Head of caudate nucleus (tissue), 42 donors: ENCODE data around the gene ST3GAL4.

Source experiments
- DNase-seq, 42 donors: peaks; one replicate each; pipeline versions ENCODE4 v3.0.0 to v3.0.0-alpha.2; 2020 to 2021; ENCODE audit warnings: mixed read lengths in 7 of 42
- intact Hi-C: fragments of 100-400 bp; cut with DNase I; formaldehyde crosslinking; loops from one replicate; pipeline ENCODE4 v1.15.0; 2022

ST3GAL4 gene

GRCh38 chr11:126328444-126328843, 27.0 kb upstream of the ST3GAL4 start:
- intact Hi-C loops, result no loop called here
- DNase-seq, result no peak

- intact Hi-C loops, result no loop called here
- no peak for DNase-seq
Observed at GRCh38 chr11:126328938-126329643, 26.4 kb upstream of the ST3GAL4 start.

DNA sequence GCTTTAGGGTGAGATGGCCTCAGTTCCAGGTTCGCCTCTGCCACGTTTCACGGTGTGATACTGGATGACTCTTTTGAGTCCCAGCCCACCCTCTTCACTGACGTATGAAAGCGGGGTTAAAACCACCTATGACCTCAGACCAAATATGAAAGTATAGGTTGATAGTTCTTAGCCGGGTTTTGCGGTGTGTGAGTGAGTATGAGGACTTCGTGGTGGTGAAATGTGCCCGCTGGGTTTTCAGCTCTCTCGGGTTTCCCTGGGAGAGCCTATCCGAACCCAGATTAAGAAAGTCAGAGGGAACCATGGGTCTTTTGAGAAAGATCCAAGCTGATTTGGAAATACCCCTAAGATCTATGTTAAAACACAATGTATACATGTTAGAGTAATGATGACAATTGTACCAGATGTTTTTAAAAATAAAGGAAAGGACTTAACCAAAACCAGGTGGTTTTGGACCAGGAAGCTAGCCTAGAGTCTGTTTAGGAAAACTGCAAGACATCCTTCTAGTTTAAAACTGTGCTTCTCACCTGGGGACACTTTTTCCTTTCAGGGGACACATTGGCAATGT, 25.8 kb upstream of the ST3GAL4 start:
- DNase-seq, result no peak
- intact Hi-C loops, result no loop called here

DNA sequence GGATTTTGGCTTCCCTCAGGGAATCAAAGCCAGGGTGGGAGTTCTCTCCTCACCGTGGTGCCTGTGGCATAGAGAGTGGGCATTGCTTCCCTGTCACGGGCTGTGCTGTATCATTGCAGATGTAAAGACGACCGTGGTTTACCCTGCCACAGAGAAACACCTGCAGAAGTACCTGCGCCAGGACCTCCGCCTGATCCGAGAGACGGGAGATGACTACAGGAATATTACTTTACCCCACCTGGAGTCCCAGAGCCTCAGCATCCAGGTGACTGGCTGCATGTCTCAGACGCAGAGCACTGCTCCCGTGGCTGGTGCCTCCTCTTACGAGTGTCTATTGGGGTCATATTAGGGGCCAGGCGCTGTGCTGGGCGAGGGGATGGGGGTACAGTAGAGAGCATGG, 24.2 kb upstream of the ST3GAL4 start:
- DNase-seq, result no peak
- intact Hi-C loops, result no loop called here

- peak in 40 of 42 donors; percentile 23 to 82 (median 54) for DNase-seq
- intact Hi-C loops, result no loop called here
Observed at GRCh38 chr11:126332221-126332711, 23.2 kb upstream of the ST3GAL4 start.

- intact Hi-C loops, result no loop called here
- no peak for DNase-seq
Observed at GRCh38 chr11:126333142-126333541, 22.3 kb upstream of the ST3GAL4 start.

DNA sequence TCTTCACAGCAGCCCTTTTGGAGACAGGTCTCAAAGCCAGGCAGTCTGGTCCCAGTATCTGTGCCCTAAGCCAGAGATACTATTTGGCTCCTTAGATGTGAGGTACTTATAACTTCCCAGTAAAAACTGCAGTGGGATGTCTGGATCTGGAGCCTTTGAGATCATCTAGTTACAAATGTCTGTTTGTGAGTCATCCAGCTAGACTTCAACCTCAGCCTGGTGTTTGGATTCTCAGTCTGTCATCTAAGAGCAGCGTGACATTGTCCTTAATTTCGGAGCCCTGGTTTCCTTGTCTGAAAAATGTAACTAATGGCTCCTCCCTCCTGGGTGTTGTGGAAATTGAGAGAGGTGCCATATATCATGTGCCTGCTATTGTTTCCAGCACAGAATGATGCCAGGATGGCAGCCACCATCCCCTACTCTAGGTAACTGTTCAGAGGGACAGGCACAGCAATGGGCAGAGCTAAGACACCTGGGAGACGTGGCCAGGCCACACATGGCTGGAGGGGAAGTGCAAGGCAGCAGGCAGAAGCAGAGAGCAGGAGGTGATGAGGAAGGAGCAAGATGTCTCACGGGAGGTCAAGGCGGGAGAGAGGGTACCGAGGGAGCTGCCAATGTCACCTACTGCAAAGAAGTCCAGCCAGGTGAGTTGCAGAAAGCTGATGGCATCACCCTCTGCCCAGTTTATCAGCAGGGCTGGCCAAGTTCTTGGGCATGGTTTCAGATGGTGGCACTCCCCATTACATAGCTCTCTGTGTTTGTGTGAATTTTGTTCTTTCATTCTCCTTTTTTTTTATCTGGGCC, 20.6 kb upstream of the ST3GAL4 start:
- no peak for DNase-seq
- intact Hi-C loops, result no loop called here

DNA sequence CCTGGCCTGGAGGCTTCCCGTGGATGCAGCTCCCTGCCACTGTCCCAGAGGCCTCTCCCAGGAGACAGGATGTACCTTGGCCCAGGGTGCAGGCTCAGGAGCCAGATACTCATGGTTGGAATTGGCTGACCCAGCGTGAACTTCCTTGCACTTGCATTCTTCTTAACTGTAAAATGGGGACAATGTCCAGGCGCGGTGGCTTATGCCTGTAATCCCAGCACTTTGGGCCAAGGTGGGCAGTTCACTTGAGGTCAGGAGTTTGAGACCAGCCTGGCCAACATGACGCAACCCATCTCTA, 20.1 kb upstream of the ST3GAL4 start:
- DNase-seq, result no peak
- intact Hi-C loops, result no loop called here

GRCh38 chr11:126336138-126336541, 19.3 kb upstream of the ST3GAL4 start:
- DNase-seq, result no peak
- intact Hi-C loops, result no loop called here

GRCh38 chr11:126336671-126337101, 18.8 kb upstream of the ST3GAL4 start:
- DNase-seq, result peak in 1 of 42 donors; percentile 10
- intact Hi-C loops, result no loop called here

GRCh38 chr11:126337126-126337473, 18.4 kb upstream of the ST3GAL4 start:
- intact Hi-C loops, result no loop called here
- no peak for DNase-seq

DNA sequence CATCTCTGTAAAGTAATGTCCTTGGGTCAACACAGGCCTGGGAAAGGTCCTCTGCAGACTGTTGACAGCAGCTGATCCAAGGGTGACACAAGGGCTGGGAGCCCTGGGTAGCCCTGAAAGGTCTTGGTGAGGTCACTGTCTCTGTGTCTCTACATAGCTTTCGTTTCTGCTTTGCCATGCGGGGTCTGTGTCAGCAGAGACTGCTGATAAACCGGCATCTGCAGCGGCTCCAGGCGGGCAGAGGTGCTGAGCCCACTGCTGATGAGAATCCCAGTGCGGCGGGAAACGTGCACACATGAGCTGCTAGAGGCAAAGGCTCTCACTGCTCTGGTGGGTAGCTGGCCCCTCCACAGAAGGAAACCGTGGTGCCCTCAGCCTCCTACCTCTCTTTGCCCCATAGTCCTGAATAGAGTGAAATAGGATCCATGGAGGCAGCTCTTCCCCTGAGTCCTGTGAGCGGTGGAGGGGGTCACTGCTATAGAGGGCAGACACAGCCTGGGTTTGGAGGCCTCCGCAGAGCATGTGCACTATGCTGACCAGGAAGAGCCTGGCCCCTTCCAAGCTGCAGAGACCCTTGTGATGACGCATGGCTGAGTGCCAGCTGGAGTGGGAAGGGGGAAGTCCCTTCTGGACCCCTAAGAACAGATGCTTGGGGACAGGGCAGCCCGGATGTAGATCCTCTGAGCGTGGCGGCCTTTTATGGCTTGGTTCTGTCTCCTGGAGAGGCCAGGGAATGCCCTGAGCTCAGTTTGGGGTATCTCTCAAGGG, 17.8 kb upstream of the ST3GAL4 start:
- intact Hi-C loops, result no loop called here
- peak in 1 of 42 donors; percentile 15 for DNase-seq

- intact Hi-C loops, result no loop called here
- peak in 1 of 42 donors; percentile 18 for DNase-seq
Observed at GRCh38 chr11:126338346-126339055, 17.0 kb upstream of the ST3GAL4 start.

DNA sequence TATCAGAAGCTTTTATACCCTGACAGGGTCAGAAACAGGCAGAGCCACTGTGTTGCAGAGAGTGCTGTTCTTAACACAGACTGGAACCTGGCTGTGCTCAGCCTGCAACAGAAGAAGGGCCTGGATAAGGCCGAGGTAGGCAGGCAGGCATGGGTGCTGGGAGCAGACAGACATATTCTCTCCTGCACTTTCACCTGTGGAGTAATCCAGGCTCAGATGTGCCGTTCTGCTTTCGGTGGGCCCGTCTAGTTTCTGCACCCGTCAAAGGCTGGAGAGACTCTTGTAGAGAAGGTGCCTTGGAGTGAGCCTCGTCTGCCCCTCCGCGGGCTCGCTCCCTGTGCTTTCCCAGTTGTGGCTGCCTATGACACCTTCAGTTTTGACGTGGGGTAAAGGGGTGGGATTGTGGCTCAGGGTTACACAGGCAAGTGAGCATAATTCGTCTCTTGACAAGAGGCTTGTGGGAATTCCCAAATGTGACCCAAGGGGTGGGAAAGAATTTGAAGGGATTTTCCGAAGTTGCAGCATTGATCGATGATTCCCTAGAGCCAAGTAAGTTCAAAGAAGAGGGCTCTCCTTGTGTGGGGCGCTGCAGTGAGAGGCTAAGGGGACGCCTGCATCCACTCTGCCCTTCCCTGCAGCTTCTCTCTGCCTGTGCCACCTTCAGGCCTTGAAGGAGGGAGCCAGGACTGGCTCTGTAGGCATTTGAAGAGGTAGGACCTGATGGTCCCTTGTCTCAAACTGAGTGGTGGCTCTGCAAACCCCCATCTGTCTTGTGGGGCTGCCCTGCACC, 16.2 kb upstream of the ST3GAL4 start:
- no peak for DNase-seq
- intact Hi-C loops, result no loop called here

DNA sequence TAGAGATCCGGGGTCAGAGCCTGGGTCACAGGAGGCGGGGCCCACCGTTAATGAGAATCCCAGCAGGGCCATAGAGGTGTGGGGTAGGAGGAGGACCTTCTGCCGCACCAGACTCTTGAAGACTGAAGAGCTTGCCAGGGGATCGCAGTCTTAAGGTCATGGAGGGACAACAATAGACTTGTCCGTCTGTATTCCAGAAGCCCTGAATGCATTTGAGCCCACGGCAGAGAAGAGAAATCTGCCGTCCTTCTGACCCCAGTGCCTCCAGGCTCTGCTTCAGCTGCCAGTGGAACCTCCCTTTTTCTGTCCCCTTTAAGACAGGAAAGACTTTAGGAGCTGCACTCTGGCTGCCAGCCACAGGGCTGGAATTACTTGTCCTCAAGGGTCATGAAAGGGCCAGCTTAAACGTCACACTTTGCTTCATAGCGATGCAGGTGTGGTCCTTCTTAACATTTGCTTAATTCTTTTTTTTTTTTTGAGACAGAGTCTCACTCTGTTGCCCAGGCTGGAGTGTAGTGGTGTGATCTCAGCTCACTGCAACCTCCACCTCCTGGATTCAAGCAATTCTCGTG, 15.5 kb upstream of the ST3GAL4 start:
- intact Hi-C loops, result no loop called here
- no peak for DNase-seq

GRCh38 chr11:126340960-126341606, 14.4 kb upstream of the ST3GAL4 start:
- no peak for DNase-seq
- intact Hi-C loops, result no loop called here

- DNase-seq, result no peak
- intact Hi-C loops, result no loop called here
Observed at GRCh38 chr11:126341760-126342161, 13.7 kb upstream of the ST3GAL4 start.
